HG02973 (cell line): Measurements from ENCODE around the gene CD247.

Experiments
- ATAC-seq: cut with Tn5 transposase; IDR thresholded peaks from one replicate; pipeline ENCODE4 v1.9.1; 2021; ENCODE audit warnings: moderate library complexity; ENCODE audit not compliant: unreplicated experiment

CD247 gene

DNA sequence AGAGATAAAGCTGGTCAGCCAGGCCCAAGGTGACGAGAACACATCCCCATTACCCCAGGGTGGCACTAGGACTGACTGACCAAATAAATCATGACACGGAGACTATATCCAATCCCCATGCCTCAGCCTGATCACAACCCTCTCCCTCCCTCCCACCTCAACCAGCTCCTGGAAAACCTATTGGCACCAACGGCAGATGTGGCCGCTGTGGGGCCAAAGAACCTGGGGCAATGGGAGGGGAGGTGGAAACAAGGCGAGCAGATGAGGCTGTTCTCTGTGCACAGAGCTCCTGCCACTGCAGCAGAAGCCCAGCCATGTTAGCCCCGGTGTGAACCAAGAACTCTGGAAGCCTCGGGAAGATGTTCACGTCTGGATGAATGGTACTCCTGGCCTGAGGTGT, 77.6 kb downstream of the CD247 start:
- ATAC-seq, result no peak

DNA sequence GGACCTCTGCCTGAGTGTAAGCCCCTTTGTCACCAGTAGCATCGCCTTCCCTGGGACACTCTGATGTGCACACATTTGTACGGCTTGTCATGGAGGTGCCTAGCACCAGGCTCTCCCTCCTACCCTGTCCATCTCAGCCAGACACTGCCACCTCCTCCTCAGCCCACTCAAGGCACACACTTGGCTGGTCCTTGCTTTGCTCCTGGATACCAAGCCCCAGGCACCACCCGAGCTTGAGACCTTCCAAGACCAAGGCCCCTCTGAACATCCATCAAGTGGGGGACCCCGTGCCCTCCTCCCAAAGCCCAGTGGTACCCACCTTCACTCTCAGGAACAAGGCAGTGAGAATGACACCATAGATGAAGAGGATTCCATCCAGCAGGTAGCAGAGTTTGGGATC, 78.0 kb downstream of the CD247 start:
- ATAC-seq, result no peak

DNA sequence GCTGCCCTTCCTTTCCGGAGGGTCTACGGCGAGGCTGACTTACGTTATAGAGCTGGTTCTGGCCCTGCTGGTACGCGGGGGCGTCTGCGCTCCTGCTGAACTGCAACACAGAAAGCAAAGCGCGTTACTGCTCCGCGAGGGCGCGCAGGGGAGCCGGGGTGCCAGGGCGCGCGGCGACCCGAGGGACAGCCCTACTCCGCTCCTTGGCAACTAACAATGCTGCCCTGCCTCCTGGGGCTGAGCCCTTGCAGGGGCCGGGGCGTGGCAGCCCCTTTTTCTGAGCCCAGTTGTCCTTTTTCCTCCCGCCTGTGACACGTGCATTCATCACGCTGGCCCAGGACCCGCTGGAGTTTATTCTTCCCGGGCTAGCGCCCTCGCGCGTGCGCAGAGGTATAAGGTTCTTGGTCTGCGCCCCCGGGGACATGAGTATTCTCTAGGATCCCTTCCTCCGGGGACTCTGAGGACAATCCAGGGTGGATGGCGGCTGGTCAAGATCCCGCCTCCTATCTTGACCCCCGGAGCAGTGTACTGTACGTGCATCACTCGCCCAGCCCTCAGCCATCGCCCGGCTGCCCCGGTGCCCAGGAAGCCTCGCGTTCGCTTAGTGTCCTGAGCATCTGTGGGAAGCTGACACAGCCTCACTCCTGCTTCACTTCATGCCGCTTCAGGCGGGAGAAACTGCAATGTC, 78.9 kb downstream of the CD247 start:
- no peak for ATAC-seq

DNA sequence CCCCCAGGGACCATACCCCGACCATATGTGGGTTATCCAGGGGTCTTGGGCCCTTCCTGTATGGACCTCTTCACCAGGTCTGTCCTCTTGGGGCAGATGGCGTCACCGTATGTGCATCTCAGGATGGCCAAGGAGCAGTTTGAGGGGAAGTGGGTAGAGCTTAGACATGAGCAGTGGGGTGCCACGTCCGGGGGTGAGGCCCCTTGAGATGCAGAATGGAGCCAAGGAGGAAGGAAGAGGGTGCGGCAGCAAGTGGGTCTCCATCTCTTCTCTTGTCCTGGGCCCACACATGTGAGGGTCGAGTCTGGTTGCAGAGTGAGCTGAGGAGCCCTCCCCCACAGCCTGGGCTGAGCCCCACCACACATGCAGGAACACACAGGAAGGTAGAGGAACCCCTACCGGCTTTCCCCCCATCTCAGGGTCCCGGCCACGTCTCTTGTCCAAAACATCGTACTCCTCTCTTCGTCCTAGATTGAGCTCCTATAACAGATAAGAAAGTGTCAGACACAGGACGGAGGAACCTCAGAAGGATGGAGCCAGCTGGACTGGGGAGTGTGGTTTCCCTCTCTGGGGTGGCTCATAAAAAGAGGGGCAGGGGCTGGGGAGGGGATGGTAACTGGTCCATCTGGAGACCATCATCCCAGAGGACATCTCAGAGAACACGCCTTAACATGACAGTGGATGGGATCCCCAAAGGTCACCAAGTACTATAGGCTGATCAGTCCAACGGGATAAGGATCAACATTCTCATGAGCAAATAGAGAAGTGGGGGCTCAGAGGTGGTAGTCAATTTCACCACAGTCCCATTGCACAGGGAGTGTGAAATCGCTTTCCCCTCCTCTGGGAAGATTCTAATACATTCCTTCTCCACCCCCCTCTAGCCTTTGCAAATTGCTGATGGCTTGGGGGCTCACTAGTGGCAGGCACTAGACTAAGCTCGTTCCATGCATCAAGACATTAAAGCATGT, 79.9 kb downstream of the CD247 start:
- ATAC-seq, result no peak

DNA sequence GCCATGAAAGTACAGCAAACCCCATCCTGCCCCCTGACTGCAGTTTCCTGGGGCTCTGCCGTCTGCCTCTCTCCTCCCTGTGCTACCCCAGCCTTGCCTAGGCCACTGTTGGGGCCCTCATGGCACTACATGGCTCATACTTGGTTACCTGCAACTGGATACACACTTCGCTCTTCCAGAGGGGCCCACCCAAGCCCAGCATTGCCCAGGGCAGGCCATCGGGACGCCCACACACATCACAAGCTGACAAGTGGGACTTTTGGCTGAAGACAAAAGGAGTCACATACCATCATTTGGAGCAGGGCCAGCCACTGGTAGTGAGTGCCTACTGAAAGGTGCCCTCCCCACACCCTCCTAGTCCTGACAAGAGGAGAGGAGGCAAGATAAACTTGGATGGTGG, 82.8 kb downstream of the CD247 start:
- no peak for ATAC-seq

DNA sequence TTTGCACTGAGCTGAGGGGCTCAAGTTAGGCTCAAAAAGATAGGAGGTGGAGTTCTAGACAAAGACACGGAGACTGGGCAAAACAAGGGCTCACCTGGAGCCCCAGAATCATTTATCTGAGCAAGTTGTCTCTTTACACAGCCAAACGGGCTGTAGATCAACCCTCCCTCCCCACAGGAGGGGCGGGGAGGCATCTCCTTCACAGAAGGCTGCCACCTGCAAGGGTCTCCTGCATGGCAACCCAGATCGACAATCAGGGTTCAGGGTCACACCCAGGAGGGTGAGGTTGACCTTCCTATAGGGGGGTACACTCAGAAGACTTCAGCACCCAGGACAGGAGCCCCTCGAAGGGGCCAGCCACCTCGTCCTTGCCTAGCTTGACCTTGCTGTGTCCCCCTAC, 84.0 kb downstream of the CD247 start:
- ATAC-seq, result no peak

DNA sequence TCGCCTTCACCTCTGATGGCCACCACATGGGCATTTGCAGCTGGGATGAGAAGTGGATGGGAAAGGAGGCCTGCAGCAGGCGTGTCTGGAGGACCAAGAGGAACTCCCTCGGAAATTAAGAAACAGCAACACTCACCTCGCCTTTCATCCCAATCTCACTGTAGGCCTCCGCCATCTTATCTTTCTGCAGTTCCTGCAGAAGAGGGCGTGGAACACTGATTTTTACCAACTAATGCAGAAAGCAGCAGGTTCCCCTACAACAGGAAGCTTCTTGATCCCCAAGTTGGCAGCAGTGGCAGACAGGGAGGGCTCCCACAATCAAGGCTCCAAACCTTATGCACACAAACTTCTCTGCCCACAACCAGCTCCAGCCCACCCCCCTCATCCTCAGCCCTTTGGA, 84.4 kb downstream of the CD247 start:
- no peak for ATAC-seq

DNA sequence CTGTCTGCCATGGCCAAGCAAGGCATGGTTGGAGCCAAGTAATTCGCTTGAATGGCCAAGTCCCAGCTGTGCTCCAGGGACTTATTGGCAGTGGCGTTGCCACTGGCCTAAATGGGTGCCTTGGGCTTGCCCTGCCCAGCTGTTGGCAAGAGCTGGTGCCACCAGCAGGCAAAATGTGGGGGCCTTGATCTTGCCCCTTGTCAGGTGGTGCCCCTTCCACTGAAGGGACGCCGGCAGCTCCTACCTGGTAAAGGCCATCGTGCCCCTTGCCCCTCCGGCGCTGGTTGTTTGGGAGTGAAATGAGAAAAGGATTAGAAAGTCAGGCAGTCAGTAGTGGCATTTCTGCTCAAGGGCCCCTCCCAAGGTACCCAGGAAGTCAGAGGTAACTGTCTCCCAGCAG, 85.5 kb downstream of the CD247 start:
- no peak for ATAC-seq

DNA sequence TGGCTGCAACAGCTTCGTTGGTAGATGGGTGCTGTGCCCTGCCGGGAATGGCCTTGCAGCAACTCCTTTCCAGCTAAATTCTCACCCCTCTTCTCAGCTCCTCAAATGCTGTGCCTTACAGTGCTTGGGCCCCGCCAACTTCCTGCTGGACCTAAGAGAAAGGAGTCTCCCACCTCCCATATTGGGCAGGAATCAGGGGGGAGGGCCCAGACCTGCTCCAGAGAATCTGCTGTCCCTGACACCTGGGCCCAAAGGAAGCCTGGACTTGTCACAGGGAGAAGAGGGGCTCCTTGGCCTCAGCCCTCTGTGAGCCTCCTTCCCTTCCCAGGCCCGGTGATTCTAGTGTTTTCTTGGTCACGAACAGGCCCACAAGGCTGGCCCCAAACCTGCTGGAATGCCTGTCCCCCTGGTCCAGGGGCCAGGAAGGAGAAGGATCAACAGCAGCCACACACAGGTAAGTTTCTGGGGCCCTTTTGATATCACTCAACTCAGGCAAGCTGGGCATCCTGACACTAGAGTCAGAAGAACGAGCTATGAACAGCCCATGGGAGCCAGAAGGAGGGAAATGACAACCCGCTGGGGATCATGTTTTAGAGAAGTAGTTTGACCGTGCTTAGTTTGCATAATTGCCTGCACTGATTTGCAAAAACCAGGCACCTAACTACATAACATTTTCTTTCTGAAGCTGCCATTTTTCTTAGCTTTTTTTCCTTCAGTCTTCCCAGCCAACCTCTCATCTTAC, 86.2 kb downstream of the CD247 start:
- no peak for ATAC-seq

DNA sequence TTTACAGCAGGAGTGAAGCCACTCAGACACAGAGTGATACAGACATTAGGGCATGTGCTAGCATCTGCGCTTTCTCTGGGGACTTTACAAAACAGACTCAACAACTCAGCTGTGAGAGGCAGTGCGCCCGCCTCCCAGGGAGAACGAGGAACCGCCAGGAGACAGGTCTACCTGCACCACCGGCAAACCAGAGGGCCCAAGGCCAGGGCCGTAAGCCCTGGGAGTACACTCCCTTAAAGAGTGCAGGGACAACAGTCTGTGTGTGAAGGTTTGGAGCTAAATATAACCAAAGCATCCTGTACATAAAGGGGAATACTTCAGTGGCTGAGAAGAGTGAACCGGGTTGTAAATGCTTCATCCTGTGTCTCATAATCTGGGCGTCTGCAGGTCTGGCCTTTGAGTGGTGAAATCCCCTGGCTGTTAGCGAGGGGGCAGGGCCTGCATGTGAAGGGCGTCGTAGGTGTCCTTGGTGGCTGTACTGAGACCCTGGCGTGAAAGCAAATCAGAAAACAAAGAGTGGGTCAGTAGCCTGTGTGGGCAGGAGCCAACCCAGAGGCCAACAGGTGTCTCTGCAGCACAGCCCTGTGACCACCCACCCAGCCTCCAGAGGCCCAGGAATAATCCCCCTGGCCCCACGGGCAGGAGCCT, 86.9 kb downstream of the CD247 start:
- no peak for ATAC-seq

DNA sequence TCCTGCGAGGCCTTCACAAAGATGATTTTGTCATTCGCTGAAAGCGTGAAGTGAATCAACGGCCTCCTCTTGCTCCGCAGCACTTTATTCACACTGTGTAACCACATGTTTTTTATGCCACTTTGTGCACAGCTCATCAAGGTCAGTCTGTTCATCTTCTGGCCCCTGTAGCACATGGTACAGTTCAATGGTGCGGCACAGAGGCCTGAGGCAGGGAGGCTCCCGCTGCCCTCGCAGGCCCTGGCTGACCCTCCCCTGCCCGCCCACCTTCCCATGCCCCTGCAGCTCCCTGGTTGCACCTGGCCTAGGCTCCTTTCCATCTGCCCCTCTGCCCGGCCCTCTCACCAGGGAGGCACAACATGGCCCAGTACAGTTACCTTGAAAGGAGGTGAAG, 87.5 kb downstream of the CD247 start:
- no peak for ATAC-seq

DNA sequence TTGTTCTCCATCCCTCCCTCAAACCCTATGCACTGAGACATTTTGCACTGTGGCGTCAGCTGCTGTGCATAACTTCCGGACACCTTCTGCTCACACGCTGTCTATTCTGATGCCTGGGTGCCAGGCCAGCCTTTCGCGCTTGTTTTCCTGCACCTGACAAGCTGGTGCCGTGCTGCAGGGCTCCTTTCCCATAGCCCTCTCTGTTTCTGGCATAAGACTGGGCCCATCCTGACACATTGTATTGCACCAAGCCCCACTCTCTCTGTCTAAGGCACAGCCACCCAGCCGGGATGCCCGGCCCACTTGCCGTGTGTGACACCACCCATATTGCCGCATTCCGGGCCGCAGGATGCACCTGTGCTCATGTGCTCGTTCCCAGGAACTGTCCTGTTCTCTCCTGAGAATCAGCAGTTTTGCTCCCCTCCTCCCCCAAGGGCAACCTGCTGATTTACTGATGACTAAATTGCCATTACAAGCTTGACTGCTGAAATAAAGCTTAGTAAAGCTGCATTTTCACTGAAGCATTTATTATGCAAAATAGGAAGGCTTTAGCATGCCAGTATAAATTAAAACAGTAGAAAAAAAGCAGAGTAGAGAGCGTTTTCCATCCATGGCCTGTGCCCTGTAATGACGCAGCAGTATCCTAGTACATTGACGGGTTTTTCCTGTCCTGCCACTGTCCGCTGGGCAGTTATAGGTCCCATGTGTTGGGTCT, 88.0 kb downstream of the CD247 start:
- no peak for ATAC-seq

DNA sequence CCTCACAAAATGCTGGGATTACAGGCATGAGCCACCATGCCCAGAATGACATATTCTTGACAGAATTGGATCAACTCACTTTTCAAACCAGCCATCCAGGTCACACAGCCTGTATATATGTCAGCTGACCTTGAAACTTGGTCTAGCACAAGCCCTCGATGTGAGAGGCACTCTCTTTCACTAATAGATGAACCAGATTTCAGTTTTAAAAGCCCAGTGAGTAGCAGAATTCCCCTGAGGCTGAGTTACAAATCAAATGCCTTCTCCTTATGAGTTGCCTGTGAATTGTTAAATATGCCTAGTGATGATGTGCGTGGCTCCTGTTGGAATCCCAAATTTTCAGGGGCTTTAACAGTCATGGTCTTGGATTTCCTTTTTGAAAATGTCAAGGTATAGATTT, 88.7 kb downstream of the CD247 start:
- no peak for ATAC-seq

DNA sequence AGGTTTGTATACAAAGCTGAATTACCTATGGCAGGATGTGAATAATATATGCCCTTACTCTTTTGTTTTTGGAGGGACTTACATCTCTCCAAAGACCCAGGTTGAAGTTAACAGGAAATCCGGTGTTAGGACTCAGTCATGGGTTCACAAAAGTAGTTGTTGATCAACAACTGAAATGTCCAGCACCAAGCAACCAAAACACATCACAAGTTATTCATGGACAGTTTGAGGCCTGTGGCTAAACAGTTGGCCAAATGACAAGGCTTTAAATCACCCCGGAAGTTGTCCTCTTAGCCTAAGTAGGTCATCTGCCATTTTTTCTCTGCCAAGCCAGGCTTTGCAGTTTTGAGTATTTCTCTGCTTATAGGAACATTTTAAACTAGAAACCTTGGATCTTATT, 89.9 kb downstream of the CD247 start:
- ATAC-seq, result no peak

DNA sequence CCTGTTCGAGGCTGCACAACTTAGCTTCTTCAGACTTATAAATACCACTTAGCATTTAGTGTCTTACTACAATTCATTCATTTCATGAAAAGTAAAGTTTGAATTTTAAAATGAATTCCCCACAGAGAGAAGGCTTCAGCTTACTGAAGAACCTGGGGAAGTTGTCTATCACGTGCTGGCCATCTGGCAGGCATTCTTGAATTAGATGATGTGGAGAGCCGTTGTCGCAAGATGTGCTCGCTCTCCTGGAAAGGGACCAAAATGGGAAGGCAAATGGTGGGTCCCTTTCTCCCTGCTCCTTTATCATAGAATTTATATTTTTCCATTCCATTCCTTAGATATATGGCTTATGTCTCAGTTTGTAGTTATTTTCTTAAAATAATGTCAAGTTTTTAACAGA, 90.5 kb downstream of the CD247 start:
- no peak for ATAC-seq

DNA sequence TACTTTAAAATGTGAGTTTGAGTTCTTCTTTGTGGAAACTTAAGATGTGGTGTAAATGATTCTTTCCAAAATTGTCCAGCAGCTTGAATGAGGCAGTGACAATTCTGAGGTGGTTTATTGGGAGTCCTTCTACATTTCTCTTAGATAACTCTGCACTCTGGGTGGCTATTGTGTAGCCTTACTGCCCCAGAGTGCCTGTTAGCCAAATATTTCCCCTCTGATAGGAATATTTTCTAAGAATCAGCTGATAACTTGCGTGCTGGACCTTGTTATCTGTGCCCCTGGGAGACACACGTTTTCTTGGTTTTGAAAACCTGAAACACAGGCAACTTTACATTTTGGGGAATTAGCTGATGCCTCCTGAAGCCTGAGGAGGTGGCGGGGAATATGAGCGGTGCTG, 91.6 kb downstream of the CD247 start:
- ATAC-seq, result no peak

DNA sequence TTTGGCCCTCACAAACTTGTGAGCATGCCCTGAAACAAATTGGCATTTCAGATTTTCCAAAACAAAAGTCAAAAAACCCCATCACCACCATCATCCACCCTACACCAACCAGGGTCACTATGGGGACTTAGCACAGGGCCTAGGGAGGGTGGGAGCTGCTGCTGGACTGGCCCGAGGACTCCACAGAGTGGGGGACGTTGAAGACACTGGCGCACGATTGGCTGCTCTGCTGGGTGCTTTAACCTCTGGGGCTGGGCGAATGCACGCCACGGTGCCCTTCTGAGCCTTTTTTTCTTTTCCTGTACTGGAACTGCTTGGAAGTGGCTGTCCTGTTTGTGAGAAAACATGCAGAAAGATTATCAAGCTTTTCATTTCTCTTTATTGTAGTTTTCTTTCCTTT, 92.8 kb downstream of the CD247 start:
- ATAC-seq, result no peak

DNA sequence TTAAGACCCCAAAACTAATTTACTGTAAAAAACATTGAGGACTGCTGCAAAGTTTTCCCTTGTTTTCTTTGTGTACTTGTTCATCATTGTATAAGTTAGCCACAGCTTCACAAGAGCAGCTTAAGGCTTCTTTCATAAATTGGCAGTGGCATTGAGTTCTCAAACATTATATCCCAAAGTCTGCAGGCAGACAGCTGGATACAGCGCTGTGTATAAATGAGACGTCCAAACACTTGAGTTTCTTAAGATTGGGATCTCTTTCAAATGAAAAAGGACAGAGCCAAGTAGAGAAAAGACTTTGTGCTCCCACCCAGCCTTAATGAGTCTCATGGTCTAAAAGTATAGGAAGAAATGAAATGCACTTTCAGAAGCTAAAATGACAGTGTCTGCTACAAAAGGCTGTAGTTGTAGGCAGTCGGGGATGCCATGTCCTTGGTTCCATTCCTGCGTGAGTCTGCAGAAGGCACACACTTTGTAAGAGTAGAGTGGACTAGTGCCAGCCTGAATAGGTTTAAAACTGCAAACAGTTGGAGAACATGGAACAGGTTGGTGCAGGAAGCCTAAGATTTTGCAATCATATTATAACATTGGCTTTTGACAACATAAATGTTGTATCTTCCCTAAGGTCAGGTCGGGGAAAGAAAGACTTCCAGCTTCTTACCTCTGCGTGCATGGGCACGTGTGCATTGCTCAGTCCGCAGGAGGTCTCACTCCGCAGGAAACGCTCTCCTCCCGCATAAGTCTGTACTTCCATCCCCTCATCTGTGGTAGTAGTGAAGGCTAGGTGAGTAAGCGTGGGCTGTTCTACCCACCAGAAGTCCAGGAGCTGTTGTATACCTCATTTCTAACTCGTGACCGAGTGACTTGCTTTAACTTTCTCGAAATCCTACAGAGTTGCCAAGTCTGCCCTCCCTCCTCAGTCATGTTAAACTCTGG, 94.4 kb downstream of the CD247 start:
- ATAC-seq, result no peak

DNA sequence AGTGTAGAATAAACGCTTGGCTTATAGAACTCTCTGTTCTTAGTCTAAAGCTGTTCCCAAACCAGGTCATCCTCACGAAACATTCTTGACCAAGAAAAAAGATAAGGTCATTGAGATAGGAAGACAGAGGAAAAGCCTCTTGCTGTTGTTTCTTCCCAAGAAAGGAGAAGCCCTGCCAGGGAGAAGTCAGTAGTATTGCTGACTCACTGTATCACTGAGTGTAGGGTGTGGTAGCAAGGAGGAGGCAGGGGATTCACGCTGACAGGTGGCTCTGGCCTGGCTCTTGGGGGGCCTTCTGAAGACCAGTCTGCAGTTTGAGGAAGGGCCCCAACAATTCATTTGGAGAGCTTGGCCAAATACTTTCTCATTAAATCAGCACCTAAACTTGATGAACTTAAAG, 97.8 kb downstream of the CD247 start:
- no peak for ATAC-seq
